Measurements from ENCODE around the gene METRN.

DNA sequence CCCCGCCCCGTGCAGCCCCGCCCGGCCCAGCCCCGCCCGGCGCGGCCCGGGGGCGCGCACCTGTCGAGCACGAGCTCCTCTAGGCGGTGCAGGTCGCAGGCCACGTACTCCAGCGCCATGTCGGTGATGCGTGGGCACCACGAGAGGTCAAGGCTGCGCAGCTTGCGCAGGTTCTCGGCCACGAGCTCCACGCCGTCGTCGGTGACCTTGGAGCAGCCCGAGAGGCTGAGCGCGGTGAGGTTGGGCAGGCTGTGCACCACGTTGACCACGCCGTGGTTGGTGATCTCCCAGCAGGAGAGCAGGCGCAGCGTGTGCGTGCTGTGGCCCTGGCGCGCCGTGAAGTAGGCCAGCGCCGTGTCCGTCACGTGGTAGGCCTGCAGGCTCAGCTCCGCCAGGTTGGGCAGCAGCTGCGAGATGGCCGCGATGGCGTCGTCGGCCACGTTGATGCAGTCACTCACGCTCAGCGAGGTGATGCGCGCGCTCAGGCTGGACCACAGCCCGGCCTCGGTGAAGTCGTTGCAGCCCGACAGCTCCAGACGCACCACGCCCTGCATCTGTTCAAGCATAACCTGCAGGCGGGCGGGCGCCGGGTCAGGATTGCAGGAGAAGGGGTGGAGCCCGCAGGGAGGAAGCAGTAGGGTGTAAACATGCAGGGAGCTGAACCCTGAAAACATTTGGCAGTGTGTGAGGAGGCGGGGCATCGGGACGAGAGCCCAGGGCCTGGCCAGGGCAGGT lies 19.4 kb upstream of the METRN start:
- TF ChIP-seq, protein P1, sequence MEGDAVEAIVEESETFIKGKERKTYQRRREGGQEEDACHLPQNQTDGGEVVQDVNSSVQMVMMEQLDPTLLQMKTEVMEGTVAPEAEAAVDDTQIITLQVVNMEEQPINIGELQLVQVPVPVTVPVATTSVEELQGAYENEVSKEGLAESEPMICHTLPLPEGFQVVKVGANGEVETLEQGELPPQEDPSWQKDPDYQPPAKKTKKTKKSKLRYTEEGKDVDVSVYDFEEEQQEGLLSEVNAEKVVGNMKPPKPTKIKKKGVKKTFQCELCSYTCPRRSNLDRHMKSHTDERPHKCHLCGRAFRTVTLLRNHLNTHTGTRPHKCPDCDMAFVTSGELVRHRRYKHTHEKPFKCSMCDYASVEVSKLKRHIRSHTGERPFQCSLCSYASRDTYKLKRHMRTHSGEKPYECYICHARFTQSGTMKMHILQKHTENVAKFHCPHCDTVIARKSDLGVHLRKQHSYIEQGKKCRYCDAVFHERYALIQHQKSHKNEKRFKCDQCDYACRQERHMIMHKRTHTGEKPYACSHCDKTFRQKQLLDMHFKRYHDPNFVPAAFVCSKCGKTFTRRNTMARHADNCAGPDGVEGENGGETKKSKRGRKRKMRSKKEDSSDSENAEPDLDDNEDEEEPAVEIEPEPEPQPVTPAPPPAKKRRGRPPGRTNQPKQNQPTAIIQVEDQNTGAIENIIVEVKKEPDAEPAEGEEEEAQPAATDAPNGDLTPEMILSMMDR (IDR thresholded peaks at IDR 0.05 in 4 of 5, conservative IDR thresholded peaks at IDR 0.05 in 1 of 5), result no peak
- no peak for TF ChIP-seq POLR2A (IDR thresholded peaks at IDR 0.05)
